ENCODE data around the gene AOX1. TPM values are rescaled to one million over a fixed set of nuclear protein-coding genes. Genes with fewer than 3 reads are reported as not detected.

AOX1 gene
- total RNA-seq, 4 donors from 2014 or later: 47.2 to 144 (median 69.8) TPM

DNA sequence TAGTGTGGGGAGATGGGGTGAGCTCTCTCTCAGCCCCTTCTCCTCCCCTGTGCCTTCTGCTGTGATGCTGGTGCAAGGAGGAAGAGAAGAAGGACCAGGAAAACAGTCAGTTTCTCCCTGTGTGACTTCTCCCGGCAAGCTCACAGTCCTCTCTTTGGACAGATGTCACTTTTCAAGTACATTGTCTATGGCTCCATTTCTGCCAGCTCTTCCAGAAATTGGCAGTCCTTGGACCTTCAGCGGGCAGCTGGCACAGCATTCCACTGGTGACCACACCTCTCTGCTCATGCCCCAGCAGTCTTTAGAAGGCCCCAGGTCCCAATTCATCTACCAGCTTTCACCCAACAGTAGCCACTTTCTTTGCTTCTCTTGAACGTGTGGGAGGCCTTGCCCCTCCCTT is 63.9 kb downstream of the AOX1 start:
- Histone ChIP-seq H3K27me3 (no peaks in the 10 kb centered on the region), H3K4me1 (no peaks in the 10 kb centered on the region), H3K36me3 (no peaks in the 10 kb centered on the region), H3K27ac (no peak overlapping the region), H3K4me3 (replicated peaks in 1 of 3) (no peak overlapping the region), H3K9me3 (no peaks in the 10 kb centered on the region)
- intact Hi-C loops (cut with DNase I): no loop called here
- 74 to 86% methylated on average over 3 of the region's 3 CpGs for WGBS, 2 donors
- TF ChIP-seq, protein P1, sequence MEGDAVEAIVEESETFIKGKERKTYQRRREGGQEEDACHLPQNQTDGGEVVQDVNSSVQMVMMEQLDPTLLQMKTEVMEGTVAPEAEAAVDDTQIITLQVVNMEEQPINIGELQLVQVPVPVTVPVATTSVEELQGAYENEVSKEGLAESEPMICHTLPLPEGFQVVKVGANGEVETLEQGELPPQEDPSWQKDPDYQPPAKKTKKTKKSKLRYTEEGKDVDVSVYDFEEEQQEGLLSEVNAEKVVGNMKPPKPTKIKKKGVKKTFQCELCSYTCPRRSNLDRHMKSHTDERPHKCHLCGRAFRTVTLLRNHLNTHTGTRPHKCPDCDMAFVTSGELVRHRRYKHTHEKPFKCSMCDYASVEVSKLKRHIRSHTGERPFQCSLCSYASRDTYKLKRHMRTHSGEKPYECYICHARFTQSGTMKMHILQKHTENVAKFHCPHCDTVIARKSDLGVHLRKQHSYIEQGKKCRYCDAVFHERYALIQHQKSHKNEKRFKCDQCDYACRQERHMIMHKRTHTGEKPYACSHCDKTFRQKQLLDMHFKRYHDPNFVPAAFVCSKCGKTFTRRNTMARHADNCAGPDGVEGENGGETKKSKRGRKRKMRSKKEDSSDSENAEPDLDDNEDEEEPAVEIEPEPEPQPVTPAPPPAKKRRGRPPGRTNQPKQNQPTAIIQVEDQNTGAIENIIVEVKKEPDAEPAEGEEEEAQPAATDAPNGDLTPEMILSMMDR (IDR thresholded peaks at IDR 0.05): no peak
- no peak for TF ChIP-seq POLR2A (IDR thresholded peaks at IDR 0.05)
- no peak for DNase-seq

DNA sequence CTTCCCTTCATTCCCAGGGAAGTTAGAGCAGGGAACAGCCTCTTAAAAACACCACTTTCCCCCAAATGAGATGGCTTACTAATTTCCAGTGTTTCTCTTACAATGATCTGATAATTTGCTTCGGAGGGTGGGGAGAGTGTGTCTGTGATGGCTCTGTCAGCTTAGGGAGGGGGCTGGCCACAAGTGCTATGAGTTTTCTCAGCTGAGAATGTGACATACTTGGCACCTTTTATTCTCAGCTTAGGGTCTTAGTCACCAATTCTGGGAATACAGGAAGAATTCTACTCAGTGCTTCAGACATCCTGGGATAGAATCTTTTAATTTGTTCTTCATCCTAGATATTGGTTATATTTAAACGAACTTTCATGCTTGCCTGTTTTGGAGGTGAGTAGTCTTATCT is 64.4 kb downstream of the AOX1 start:
- H3K36me3 ChIP-seq: no peaks in the 10 kb centered on the region
- no peaks in the 10 kb centered on the region for H3K4me1 ChIP-seq
- H3K27me3 ChIP-seq: no peaks in the 10 kb centered on the region
- TF ChIP-seq, protein P1 (IDR thresholded peaks at IDR 0.05): no peak
- TF ChIP-seq POLR2A (IDR thresholded peaks at IDR 0.05): no peak
- no peaks in the 10 kb centered on the region for H3K9me3 ChIP-seq
- H3K4me3 ChIP-seq (replicated peaks in 1 of 3): no peak overlapping the region
- intact Hi-C loops (cut with DNase I): no loop called here
- DNase-seq: no peak
- WGBS, 2 donors: 77 to 78% methylated on average over 2 of the region's 2 CpGs
- no peak overlapping the region for H3K27ac ChIP-seq

DNA sequence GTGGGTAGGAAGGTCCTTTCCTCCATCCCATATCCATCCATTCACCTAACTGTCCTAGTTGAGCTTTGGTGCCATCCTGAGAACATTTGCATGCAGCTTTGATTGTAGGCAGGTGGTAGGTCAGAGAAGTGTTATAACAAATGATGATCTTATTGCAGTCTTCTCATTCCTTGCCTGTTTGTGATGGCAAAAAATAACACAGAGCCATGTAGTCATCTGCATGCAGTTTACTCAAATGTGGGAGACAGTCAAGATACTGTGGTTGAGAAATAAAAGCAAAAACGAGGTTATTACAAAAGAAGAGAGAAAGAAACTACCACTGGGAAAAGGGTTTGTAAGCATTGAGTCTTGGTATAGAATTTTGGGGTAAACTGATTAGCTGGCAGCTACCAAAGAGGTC is 66.3 kb downstream of the AOX1 start:
- no peak for DNase-seq
- WGBS, 2 donors: 76 to 88% methylated on average over 1 of the region's 1 CpG
- H3K4me1 ChIP-seq: no peaks in the 10 kb centered on the region
- no peak for TF ChIP-seq POLR2A (IDR thresholded peaks at IDR 0.05)
- TF ChIP-seq, protein P1 (IDR thresholded peaks at IDR 0.05): no peak
- H3K4me3 ChIP-seq (replicated peaks in 1 of 3): no peak overlapping the region
- no peaks in the 10 kb centered on the region for H3K27me3 ChIP-seq
- intact Hi-C loops (cut with DNase I): no loop called here
- H3K27ac ChIP-seq: no peak overlapping the region
- H3K36me3 ChIP-seq: no peaks in the 10 kb centered on the region
- H3K9me3 ChIP-seq: no peaks in the 10 kb centered on the region

DNA sequence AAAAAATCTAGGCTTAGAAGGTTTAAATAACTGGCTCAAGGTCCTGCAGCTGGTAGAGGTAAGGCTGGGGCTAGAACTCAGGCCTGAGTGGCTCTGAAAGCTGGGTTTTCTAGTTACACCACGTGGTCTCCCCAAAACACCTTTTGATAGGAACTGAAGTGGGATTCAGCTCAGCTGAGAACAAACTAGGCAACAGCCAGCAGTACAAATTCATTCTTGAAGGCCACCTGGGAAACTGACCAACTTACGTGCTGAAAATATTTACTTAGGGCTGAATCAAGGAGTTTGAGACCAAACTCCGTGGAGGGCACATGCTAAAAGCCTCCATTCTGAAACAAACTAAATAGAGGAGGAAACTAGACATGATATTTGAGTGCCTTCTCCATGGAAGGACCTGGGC is 67.2 kb downstream of the AOX1 start:
- no peaks in the 10 kb centered on the region for H3K27me3 ChIP-seq

DNA sequence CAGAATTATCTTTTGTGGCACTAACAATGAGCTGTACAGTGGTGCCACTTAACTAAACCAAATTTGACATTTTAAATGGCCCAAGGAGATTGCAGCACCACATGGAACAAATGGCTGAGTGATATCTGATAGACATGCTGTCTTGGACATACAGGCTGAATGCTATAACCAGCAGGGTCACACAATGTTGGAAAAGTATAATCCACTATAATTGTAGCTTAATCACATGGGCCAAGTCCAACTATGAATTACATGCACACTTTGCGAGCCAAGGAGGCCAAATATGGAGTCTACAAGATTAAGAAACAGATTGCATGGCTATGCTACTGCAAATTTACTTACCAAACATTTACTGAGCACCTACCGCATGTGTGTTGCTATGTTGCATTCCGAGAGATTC is 69.0 kb downstream of the AOX1 start:
- TF ChIP-seq POLR2A (IDR thresholded peaks at IDR 0.05): no peak
- TF ChIP-seq, protein P1 (IDR thresholded peaks at IDR 0.05): no peak
- 86 to 96% methylated on average over 3 of the region's 3 CpGs for WGBS, 2 donors
- H3K9me3 ChIP-seq: no peaks in the 10 kb centered on the region
- H3K27me3 ChIP-seq: no peaks in the 10 kb centered on the region
- H3K4me3 ChIP-seq (replicated peaks in 1 of 3): no peak overlapping the region
- DNase-seq: no peak
- H3K4me1 ChIP-seq: no peaks in the 10 kb centered on the region
- no peak overlapping the region for H3K27ac ChIP-seq
- intact Hi-C loops (cut with DNase I): no loop called here
- no peaks in the 10 kb centered on the region for H3K36me3 ChIP-seq

More for the DNA sequence above, 67.2 kb downstream of the AOX1 start:
- Histone ChIP-seq H3K9me3 (no peaks in the 10 kb centered on the region), H3K27ac (no peak overlapping the region), H3K4me3 (replicated peaks in 1 of 3) (no peak overlapping the region), H3K4me1 (no peaks in the 10 kb centered on the region), H3K36me3 (no peaks in the 10 kb centered on the region)
- WGBS, 2 donors: 43 to 52% methylated on average over 3 of the region's 3 CpGs
- DNase-seq: no peak
- TF ChIP-seq POLR2A (IDR thresholded peaks at IDR 0.05): no peak
- TF ChIP-seq, protein P1 (IDR thresholded peaks at IDR 0.05): no peak
- intact Hi-C loops (cut with DNase I): no loop called here

Data from thyroid gland (tissue), 4 donors.